Measurements from ENCODE around the gene GSTM4.
A peak's percentile ranks its signal among the peaks of the same experiment; 100 is the strongest.

Gene GSTM4

DNA sequence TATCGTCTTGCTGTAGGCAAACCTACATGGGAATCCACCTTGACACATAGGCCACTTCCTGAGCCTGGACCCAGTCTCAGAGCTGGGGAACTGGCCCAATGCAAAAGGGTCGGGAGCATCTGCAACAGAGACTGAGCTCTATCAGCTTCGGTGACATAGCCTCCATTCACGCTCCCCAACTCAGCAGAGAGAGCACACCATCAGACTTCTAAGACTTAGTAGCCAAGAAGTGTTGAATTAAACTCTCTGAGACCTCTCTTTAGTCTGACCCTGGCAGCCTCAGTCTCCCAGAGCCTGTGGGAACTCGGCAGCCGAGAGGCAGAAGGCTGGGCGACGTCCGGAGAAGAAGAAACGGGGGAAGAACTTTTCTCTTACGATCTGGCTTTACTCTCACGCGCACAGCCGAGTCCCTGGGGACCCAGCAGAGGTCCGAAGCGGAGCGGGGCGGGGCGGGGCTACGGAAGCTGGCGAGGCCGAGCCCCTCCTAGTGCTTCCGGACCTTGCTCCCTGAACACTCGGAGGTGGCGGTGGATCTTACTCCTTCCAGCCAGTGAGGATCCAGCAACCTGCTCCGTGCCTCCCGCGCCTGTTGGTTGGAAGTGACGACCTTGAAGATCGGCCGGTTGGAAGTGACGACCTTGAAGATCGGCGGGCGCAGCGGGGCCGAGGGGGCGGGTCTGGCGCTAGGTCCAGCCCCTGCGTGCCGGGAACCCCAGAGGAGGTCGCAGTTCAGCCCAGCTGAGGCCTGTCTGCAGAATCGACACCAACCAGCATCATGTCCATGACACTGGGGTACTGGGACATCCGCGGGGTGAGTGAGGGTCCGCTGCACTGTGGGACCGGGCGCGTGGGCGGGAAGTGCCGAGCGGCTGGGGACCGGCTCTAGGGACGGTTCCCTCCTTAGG is at the start of gene GSTM4:
Gene GSTM4 (plus strand): TSS at position 485 of the 905 bp plus-strand sequence. CDS start 291 bp downstream, at position 776.
- DNase-seq: peak; percentile 60

DNA sequence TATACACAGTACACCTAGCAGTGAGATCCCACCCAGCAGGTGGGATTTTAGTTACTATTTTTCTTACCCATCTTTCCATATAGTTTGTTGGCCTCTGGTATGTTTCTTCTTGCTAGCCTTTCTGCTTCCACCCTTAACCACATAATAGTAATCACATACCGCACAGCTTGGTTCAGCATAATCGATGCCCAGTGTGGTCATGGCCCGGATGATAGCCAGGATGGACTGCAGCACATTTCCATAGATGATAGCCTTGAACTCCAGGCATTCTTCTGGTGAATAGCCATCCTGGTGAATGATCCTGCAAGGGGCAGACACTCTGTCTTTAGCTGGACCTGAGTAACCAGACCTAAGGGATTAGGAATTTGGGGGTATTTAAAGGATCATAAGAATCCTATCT is 46.0 kb upstream of the GSTM4 start:
- no peak for DNase-seq

DNA sequence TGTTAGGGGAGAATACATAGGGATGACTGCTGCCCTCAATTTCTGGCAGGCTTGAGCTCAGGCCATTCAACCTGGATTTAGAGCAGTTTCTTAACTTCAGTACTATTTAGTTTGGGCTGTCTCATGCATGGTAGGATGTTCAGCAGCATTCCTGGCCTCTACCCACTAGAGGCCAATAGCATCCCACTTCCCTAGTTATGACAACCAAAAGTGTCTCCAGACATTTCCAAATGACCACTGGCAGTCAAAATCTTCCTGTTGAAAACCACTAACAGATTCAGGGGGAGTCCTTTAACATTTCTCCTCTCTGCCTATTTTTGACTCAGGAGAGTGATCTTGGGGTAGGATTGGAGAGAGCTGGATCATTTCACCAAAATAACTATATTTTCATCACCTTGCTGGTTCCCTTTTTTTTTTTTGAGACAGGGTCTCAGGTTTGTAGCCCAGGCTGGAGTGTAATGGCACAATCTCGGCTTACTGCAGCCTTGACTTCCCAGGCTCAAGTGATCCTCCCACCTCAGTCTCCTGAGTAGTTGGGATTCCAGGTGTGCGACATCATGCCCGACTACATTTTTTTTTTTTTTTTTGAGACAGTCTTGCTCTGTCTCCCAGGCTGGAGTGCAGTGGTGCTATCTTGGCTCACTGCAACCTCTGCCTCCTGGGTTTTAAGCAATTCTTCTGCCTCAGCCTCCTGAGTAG is 45.1 kb upstream of the GSTM4 start:
- DNase-seq: no peak

DNA sequence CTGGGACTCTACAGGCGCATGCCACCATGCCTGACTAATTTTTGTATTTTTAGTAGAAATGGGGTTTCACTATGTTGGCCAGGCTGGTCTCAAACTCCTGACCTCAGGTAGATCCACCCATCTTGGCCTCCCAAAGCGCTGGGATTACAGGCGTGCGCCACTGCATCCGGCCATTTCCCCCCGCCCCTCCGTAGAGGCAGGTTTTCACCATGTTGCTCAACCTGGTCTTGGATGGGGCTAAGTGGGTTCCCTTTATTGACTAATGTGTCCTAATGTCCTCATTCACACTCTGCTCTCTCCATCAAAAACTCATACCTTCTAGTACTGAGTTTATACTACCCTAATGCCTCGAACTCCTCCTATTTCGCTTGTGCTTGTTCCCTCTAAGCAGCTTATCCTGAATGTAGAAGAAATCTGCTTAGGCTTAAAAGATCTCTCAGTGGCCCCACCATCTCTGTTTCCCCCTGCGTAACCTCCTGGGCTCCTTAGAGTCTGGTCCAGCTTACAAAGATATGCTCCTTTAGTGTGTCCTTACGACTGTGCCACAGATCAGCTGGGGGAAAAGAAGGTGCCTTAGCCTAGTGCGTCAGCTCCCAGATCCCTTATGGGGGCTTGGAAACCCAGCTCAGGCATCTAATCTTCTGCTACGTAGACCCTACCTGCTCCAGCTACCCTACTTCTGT is 44.5 kb upstream of the GSTM4 start:
- DNase-seq: no peak

DNA sequence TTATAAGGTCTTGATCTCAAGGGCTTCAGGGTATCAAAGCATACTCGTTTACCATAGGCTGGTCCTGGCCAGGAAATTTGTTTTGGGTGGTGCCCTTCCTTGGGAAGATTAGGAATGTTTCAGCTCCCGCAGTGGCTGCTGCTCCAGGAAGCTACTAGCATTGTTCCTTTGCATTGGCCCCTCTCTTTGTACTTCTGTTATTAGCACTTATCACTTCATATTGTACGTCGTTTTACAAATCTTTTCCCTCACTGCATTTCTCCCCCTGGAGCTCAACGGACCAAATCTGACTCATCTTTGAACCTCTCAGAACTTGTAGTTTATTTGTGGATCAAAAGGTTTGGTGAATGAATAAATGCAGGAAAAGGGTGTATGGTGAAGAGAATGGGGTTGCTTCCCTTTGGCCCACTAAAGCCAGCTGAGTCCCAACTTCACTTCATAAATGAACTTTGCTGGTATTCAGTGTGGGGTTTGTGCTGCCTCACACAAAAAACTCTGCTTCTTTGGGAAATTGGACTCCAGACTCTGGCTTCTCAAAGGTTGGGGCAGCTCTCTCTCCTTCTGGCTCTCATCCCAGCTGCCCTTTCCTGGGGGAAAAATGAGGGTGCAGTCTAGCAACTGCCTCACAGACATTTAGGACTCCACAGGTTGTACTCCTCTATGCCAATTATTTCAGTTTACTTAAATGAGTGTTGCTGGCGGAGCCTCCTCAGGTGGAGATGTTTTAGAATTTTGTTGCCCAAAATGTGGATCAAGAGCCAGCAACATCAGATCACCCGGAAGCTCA is 42.3 kb upstream of the GSTM4 start:
- no peak for DNase-seq

DNA sequence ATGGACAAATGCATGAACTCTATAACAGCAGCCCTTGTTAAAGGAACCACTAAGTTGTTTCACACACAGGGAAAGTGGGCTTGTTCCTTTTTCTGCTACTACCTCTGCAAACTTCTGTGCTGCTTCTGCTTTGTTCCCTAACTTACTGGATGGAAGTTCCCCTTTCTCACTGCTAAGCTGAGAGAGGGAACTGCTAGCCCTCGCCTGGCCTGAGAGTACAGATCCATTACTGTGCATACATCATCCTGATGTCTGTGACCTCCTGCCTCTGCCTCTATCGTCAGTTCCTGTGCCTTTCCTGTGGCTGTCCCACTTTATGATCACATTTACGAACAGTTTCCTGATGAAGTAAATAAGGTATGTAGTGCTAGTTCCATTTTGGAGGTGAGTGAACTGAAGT is 40.0 kb upstream of the GSTM4 start:
- no peak for DNase-seq

DNA sequence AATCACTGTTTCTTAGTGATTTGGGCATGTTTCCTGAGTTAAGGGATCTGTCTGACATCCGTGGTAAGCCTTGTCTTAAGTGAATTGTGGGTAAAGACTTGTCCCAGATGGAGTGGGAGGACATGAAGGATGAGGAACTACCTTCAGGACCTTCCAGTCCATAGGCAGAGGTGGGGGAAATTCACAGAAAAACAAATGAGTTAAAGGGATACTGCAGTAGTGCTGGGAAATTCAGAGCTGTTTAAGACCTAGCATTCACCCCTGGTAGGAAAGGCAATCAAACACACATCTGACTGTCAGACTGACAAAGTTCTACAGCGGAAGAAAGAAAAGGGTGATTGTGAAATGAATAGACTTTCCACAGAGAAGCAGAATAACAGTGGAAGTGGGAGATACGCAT is 39.5 kb upstream of the GSTM4 start:
- DNase-seq: no peak

DNA sequence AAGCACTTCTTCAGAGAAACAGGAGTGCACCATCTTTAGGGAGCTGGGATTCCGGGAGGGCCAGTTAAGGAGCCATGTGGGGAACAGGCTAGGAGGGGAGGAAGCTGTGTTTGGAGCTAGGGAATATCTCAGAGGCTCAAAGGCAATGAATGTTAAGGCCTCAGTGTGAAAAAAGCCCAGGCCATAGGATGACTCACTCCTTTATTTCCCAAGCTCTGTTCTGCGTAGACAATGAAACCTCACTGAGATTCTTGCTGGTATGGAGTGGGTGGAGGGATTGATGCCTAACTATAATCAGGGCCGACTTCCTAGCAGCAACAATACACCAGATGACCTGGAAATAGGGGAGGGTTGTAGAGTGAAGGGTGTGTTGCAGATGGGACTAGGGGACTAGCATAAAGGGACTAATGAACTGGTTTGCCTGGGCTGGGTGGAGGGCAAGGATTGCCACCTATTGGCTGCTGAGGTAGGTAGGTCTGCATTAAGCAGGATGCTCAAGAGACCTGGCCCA is 38.6 kb upstream of the GSTM4 start:
- DNase-seq: no peak

DNA sequence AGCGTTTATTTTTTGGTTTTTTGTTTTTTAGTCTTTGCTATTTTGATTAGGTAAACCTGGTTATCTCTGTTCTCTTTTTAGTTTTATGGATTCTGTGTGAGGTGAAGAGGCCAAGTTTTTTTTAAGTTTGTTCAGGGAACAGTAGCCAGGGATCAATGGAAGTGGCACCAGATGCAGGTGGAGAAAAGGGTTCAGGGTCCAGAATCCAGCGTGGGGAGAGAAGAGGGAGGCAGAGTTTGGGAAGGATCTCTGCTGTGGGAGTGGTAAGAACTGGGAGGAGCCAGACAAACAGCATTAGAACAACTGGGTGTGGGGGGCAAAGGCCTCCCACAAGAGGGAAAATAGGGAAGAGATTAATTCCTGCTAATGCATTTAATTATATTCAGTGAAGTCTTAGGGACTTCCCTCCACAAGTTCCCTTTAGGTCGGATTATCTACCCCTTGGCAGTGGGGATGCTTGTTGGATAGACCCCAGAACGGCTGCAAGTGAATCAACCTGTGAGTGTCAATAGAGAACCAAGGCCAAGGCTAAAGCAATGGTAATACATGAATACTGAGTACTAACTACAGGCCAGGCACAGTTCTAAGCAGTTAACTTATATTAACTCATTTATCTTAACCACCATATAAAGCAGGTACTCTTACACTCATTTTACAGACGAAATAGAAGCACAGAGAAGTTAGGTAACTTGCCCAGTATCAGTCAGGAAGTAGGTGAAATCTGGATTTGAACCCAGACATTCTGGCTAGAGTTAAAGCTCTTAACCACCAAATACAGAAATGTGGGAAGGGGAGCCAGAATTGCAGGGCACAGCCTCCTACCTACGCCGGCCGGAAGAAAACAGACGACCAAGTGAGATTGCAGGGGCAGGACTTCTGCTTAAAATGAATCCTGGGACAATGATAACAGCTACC is 37.0 kb upstream of the GSTM4 start:
- DNase-seq: no peak

DNA sequence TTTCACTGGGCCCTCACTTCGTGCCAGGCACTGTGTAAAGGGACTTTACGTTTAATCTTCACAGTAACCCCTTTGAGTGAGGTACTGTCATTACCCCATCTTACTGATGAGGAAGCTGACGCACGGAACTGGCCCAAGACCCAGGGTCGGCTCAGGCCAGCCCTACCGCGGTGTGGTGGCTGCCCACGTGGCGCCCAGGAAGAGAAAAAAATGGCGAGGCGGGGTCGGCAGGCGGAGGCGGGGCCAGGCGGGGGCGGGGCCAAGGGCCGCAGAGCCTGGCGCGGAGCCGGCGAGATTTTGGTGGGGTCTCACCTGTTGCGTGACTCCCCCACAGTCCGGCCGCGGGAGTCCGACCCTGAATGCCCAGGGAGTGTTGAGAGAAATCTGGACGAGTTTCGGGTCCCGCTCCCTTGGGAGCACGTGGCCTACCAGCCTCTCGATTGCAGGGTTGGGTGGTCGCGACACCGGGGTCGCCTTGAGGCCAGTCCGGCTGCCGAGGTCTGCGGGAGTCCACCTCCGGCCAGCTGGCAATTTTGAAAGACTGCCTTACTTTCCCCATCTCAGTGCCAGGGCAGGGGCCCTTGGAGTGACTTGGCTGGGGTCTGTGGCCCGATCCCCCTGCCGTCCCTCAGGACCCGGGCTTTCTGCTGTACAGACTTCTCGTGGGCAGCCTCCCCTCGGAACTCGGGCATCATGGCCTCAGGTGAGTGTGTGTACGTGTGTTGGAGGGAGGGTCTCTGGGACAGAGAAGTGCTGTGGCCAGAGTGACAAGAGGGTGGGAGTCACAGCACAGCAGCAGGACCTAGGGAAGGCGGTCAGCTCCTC is 36.1 kb upstream of the GSTM4 start, which contains the start of the genes AMPD2 and GNAT2:
Gene AMPD2 (plus strand): TSS at position 262 of the 825 bp plus-strand sequence. CDS start 1,339 bp downstream, outside the sequence.
Gene GNAT2 (minus strand): TSS at position 41 of the 825 bp plus-strand sequence. CDS start 6,746 bp downstream, outside the sequence.
- peak; percentile 51 for DNase-seq

DNA sequence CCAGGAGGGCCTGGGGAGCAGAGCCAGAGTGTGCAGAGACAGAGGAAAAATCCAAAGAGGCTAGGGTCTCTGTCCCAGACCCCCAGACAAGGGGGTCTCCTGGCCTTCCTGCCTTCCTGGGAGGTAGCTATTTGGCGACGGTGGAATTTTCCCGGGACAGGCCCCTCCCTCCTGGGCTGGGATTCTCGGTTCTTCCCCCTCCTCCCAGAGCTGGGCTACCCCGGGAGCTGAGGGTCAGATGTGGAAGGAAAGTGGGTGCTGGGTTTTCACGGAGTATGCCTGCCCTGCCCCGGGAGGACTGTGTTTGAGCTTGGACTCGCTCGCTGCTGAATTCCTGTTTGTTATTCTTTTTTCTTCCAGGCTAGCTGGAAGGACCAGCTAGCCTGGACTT is 35.5 kb upstream of the GSTM4 start:
- peak; percentile 49 for DNase-seq

DNA sequence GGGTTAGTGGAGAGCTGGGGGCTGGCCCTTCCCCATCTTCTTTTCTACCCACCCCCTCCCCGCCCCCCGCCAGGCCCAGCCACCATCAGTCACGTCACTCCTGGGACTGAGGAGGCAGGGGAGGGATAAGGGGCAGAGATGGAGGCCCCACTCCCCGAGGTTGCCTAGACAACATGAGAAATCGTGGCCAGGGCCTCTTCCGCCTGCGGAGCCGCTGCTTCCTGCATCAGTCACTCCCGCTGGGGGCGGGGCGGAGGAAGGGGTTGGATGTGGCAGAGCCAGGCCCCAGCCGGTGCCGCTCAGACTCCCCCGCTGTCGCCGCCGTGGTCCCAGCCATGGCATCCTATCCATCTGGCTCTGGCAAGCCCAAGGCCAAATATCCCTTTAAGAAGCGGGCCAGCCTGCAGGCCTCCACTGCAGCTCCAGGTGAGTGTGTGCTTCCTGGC is 35.0 kb upstream of the GSTM4 start:
- DNase-seq: peak; percentile 92

DNA sequence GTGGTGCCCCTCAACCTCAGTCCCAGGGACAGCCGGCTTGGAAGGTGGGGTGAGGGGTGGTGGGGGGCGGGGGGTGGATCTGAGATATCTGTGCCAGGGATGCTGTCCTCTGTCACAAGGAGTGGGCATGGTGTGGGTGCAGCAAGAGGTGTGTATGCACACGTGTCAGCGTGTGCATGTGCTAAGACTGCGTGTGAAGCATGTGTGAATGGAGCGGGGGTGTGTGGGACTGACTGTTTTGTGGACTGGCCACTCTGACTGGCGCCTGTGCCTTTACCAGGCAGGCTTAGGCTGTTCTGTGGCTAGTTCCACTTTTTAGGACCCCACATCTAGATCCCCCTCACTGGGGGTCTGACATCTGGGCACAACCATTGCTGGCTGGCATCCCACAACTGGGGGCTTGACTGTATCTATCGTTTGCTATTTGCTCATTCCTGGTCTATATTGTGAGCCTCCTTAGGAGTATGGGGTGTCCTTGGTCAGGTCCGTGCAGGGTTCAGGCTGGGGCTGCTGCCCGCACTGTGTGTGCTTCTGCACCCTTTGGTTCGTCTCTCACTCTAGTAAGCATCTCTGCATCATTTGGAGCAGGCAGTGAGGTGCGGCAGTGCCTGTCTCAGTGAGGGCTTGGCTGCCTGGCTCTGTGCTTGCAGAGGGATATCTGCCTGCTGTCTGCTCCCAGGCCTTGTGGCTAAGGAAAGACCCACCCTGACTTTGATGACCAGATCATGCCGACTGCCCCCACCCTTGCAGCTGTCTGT is 34.3 kb upstream of the GSTM4 start:
- DNase-seq: no peak

DNA sequence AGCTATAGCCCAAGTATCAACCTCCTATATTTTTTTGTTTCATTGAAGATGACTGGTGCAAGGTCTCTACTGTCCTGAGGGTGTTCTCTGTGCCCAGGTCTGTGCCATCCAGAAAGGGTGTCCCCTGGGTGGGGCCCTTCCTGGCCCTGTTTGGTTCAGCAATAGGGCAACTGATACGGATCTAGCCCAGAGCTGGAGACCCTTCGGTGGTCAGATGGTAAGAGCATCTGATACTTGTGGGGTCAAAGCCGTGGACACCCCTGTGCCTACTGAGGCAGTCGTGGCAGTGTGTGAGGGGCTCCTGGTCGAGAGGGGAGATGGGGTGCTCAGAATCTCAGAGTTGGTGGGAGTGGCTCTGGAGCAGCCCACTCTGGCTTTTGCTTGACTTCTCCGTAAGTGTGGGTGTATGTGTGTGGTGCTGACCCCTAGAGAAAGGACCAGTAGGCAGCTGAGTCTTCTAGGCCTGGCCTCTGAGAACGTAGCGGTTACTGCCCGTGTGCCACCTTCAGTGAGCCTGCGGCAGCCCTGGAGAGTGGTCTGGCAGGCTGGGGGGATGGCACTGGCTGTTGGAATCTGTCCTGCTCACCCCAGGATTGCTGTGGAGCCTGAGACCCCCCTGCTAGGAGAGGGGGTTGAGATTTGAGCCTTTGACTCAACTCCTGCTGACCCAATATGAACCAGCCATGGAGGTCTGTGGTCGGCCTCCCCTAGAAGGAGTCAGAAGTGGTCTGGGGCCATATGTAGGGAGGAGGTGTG is 33.6 kb upstream of the GSTM4 start:
- no peak for DNase-seq

DNA sequence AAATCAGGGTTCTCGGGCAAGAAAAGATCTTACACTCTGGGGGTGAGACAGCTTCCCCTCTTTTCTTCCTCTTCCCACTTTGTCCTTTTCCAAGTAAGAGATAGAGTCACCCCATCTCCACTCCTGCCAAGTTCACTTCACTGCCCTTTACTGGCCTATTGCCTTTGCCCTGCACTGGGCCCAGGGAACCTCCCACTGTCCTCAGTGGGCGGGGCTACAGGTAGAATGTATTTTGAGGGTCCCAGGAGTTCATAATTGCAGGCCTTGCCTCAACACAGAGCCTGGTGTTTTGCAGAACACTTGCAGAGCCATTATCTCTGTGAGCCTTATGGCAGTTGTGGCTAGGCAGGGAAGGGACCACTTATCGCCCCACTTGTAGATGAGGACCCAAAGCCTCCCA is 33.0 kb upstream of the GSTM4 start:
- DNase-seq: no peak

DNA sequence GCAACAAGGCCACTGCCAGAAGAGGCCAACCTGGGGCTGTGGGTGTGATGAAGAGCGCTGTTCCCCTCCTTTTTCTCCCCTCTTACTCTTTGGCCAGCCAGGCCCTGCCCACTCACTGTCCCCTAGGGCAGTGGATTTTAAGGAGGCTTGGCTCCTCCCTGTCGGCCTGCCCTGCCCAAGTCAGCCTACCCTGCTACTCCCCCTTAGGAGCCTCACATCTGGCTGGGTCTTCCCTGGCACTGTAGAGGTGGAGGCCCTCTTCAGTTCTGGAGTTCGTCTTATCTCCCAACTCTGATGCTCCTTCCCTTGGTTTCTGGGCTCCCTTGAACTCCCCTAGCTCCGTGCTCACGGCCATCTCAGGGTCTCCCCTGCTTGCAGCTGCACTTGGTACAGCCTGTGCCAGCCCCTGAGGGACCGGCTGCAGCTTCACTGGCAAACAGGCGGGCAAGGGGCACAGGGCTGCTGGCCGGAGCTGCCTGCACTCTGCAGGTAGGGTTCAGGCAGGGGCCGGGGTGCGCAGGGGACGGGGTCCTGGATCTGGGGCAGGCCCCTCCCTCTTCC is 32.2 kb upstream of the GSTM4 start:
- DNase-seq: no peak

DNA sequence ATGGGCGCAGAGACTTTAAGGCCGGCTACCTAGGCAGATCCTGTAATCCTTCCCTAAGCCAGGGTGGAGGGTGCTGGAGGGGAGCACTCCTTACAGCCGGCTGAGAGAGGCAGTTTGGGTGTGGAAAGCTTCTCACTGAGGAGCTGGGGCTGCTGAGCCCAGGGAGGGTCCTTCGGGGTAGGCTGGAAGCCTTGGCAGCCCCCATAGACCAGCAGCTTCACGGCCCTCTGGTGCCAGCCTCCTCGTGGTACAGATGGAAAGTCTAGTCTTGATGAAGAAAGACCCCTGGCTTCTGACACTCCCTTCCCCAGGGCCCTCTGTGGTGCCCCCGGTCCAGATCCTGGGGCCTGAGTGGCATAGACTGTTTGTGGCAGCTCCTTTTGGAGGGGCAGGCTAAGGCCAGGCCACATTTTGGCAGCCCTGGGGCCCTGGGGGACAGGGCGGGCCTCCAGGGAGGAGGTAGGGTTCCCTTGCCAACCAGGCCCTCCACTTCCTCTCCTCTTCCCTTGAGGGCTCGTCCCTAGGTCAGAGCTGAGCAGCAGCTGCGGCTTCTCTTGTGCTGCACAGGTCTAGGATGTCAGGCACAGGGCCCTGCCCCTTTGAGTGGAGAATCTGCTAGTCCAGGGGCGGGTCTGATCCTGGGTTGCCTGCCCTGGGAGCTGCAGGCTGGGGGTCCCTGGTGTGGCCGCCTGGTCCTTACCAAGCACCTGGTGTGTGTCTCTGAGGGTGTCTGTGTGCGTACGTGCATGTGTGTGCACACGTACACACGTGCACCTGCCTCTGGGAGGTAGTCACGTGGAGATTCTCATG is 31.5 kb upstream of the GSTM4 start:
- DNase-seq: no peak

Data from NCI-H2227 treated with DMSO at 0.1 percent for 48 hours (cell line).